Measurements from ENCODE around the gene NBPF26.
"Not testable (repeated sequence)": the region's sequence is repeated elsewhere in the genome, so short reads cannot be mapped to it uniquely, and the experiment has no call there.

The NBPF26 gene

DNA sequence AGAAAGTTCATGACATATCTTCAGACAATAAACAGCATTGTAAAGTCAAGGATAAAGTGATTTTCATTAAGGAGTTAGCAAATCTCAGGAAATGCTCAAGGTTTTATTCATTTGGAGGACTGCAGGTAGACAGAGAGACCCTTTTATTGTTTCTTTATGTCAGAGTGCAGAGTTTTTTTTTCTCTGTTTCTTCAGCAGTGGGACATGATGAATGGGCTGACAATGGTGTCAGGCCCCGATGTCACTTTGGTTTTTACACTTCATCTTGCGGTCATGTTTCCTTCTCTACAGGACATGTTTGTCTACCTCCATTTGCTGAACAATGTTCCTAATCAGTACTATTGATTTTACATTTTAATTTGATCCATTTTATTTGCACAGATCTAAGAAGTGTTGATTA, 134.4 kb downstream of the NBPF26 start:
- not testable (repeated sequence) for DNase-seq (ENCODE audit: low spot score)

DNA sequence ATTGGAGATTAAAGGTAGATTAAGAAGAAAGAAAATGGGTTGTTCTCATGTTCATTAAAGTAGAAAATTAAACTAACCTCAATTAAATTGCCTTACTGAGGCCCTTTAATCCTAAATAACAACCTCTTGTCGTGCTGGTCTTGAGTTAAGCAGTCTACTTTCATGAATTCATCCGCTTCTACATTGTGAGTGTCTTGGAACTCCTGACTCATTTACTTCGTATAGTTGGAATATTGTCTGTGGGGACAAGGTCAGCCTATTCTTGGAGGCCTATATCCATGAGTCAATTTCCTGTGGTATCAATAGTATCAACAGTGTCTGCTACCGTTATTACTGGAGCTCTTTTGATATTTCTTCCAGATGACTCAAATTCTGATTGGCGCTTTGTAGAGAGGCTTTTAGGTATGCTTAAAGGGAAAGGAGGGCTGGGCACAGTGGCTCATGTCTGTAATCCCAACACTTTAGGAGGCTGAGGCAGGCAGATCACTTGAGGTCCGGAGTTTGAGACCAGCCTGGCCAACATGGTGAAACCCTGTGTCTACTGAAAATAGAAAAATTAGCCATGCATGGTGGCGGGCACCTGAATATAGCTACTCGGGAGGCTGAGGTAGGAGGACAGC, 136.0 kb downstream of the NBPF26 start:
- DNase-seq (ENCODE audit: low spot score), result not testable (repeated sequence)

DNA sequence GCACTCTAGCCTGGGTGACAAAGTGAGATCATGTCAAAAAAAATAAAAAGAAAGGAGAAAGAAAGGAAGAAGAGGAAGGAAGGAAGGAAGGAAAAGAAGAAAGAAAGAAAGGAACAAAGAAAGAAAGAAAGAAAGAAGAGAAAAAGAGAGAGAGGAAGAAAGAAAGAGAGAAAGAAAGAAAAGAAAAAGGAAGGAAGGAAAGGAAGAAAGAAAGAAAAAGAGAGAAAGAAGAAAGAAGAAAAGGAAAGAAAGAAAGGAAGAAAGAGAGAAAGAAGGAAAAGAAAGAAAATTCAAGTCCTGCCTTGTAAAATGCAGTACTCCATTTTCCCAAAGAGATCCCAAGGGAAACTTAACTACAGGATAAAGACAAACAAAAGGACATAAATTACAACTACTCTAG, 154.5 kb downstream of the NBPF26 start:
- DNase-seq (ENCODE audit: low spot score), result not testable (repeated sequence)

DNA sequence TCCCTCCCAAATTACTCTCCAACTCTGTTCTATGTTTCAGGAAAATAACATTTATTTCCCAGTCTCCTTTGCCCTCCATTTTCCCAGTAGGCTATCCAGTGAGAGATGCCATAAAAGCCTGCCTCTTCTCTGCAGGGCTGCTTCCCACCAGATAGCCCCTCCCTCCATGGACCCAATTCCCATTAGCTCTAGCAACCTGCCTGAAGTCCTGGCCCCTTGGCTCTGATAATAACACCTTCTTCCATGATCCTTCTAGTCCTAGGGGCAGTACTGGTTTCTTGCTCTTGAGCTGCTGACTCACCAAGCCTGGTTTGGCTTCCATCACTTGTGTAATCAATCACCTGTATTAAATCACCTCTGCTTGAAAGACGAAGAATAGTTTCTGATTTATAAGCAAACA, 156.3 kb downstream of the NBPF26 start:
- not testable (repeated sequence) for DNase-seq (ENCODE audit: low spot score)

DNA sequence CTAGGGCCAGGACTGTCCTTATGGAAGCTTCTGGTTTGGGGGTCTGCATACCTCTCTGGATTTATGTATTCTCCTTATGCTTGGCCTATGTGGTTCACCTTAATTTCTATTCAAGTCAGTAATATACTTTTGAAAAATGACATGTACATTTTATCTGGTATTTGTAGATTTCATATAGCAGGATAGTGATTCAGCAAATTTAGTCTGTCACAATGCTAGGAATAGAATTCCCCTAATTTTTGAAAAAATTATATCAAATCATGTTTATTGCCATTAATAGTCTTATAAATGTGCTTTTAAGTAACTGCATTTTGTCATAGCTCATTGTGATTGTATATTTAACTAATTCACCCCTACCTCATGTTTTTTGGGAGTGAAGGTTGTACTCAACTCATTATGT, 158.2 kb downstream of the NBPF26 start:
- DNase-seq (ENCODE audit: low spot score), result not testable (repeated sequence)

All from GM03348 (cell line).